ENCODE measurements around the gene SMARCA5.
A peak's percentile ranks its signal among the peaks of the same experiment; 100 is the strongest.

Gene SMARCA5

DNA sequence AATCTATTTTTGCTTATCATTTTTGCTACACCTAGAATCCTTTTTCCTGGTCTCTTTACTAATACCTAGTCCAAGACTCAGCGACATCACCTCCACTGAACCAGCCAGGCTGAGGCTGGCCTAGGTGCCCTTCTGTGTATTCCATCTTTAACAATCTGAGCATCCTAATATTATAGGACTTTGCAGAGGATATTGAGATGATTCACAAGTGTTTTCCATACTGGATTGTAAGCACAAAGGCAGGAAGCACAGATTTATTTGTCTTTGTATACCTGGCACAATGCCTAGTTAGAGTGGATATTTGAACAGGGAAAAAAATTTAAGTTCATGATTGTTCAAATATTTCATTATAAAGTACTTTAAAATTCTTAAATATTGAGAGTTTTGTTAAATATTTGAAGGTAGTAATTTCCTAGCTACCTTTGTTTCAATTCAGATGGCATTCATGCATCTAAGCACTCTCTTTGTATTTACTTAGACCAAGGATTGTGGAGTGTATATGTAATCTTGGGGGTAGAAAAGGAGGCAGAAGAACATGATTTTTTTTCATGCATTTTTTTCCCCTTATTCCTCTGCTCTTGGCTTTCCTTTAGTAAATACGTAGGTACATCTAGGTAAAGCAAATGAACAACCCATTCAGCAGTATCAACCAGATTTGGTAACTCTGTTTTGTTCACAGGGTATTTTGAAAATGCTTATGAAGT lies 18.4 kb downstream of the SMARCA5 start:
- no peak for DNase-seq

- DNase-seq, result no peak
Observed at GRCh38 chr4:143538979-143539669, 25.6 kb downstream of the SMARCA5 start.

GRCh38 chr4:143539670-143540023 lies 26.1 kb downstream of the SMARCA5 start:
- DNase-seq, result no peak

GRCh38 chr4:143549928-143550327 lies 36.4 kb downstream of the SMARCA5 start:
- no peak for DNase-seq

DNA sequence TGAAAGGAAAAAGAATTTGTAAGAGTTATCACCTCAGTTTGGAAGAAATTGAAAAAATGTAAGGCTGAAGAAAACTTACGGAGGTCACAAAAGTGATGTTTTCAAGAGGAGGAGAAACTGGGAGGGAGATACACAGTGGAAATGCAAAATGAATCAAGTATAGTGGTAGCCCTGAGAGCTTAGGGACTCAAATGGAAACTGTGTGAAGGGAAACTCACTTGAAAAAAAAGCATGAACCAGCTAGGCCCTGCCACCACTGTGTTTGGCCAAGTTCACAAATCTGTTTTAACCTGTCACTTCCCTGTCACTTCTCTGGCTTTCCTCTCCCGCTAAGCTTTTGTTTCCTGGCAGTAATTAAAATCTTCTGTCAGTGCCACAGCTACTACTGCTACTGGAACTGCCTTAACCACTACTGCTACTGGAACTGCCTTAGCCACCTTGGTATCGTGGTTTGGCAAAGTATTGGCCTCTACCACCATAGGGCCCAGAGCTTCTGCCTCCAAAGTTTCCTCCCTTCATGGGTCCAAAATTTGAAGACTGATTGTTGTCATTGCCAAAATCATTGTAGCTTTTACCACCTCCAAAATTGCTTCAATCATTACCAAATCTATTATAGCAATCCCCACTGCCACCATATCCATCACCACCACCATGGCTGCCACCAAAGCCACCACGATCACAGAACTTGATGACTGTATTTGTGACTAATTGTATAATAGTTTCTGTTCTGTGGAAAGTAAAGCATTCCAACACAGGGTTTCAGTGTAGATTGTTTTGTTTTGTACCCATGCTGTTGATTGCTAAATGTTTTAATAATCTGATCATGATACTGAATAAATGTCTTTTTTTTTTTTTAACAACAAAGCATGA lies 41.5 kb downstream of the SMARCA5 start:
- no peak for DNase-seq

DNA sequence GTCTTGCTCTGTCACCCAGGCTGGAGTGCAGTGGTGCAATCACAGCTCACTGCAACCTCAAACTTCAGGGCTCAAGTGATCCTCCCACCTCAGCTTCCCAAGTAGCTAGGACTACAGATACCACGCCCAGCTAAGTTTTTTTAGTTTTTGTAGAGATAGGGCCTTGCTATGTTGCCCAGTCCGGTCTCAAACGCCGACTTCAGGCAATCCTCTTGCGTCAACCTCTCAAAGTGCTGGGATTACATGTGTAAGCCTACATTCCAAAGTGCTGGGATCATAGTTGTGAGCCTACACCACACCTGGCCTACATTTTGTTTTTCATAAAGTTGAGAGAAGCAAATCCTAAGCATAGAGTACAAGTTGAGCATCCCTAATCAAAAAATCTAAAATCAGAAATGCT lies 42.2 kb downstream of the SMARCA5 start:
- no peak for DNase-seq

- DNase-seq, result no peak
Observed at GRCh38 chr4:143558286-143558685, 44.8 kb downstream of the SMARCA5 start.

- DNase-seq, result peak; percentile 90
Observed at GRCh38 chr4:143558823-143559756, 45.6 kb downstream of the SMARCA5 start.

DNA sequence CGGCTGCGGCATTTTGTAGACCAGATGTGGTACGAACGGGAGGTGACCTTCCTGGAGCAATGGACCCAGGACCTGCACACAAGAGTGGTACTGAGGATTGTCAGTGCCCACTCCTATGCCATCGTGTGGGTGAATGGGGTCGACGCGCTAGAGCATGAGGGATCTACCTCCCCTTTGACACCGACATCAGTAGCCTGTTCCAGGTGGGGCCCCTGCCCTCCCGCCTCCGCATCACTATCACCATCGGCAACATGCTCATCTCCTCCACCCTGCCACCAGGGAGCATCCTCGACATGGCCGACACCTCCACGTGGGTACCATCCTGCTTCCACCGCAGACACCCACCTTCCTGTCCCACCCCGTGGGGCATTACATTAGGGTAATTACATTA lies 46.2 kb downstream of the SMARCA5 start:
- DNase-seq, result no peak

- no peak for DNase-seq
Observed at GRCh38 chr4:143564472-143564871, 51.0 kb downstream of the SMARCA5 start.

DNA sequence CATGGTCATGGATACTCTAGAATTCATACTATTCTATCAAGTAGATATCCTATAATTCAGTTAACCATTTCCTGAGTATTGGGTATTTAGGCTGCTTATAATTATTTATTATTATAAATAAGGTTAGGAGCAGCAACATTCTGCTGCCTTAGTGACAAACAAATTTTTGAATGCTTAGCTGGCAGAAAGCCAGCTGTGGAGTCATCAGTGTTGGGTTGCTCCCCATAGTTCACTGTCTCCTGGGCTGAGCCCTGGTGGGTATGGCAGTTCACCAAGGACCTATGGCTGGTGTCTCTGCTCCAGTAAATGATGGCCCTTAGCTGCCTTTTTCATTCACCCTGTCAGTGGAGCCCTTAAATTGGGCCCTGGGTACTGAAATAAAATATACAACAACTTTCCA lies 61.8 kb downstream of the SMARCA5 start:
- peak; percentile 53 for DNase-seq

GRCh38 chr4:143581331-143581946 lies 67.9 kb downstream of the SMARCA5 start:
- DNase-seq, result no peak

- DNase-seq, result no peak
Observed at GRCh38 chr4:143585548-143585947, 72.0 kb downstream of the SMARCA5 start.

DNA sequence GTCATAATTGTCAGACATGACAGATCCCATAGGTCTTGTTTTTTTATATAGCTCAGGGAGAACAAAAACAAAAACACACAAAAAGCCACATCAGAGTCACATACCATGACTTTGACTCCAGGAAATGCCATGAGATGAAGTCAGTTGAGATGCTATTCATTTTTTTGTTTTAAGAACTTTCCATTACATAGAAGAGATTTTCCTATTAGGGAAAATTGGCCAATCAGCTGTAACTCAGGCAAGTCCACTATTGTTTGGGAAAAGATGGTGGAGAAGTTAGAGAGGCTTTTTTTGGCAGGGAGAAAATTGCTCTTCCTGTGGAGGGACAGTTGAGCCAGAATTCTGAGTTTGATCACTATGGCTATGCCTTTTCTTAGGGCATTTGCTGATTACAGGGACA lies 72.6 kb downstream of the SMARCA5 start:
- DNase-seq, result no peak

- peak; percentile 47 for DNase-seq
Observed at GRCh38 chr4:143587703-143588102, 74.2 kb downstream of the SMARCA5 start.

GRCh38 chr4:143597276-143597675 lies 83.8 kb downstream of the SMARCA5 start:
- no peak for DNase-seq

GRCh38 chr4:143598816-143599215 lies 85.3 kb downstream of the SMARCA5 start:
- DNase-seq, result no peak

DNA sequence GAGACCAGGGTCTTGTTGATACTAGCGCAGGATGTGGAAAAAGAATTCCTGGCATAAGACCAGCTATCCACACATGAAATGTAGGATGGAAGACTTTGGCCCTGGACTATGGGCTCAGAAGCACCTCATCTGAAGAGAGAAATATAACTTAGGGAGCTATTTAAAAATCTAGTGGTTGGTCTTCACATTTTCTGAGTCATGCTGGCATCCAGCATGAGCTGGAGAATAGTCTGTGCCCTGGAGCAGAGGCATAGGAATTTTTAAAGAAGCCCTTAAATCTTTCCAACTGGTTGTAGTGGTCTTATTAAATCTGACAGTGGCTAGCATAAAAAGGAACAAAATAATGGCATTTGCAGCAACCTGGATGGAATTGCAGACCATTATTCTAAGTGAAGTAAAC lies 86.3 kb downstream of the SMARCA5 start:
- no peak for DNase-seq

GRCh38 chr4:143606480-143606879 lies 93.0 kb downstream of the SMARCA5 start:
- no peak for DNase-seq

Measured in hematopoietic multipotent progenitor cell treated with erythropoietin and hydrocortisone succinate and interleukin-3 and kit ligand, for 8 days (in vitro differentiated cells).